Prostate gland (tissue), 2 donors: ENCODE data around the gene NFATC3. TPM values are rescaled to one million over a fixed set of nuclear protein-coding genes. Genes with fewer than 3 reads are reported as not detected.

Source experiments
- DNase-seq: peaks from one replicate; pipeline ENCODE4 v3.0.0-alpha.2; 2019; ENCODE audit warnings: low spot score
- H3K27ac ChIP-seq, 2 donors: fragments of 200-600 bp; sonication (generic); 2 replicates each; pipeline ENCODE4 v1.5.1; 2017 to 2019
- H3K27me3 ChIP-seq: fragments of 200-600 bp; sonication (generic); replicated peaks from 2 replicates; pipeline ENCODE4 v1.5.1; 2019; ENCODE audit not compliant: insufficient read depth
- H3K36me3 ChIP-seq, 2 donors: fragments of 200-600 bp; sonication (generic); 1 replicate in 1 of 2; 2 replicates in 1 of 2; pipeline versions ENCODE4 v1.5.1 to v1.8.1; 2017 to 2019
- H3K4me1 ChIP-seq: fragments of 200-600 bp; sonication (generic); replicated peaks from 2 replicates; pipeline ENCODE4 v1.5.1; 2019
- H3K4me3 ChIP-seq, 2 donors: fragments of 200-600 bp; sonication (generic); 2 replicates each; pipeline ENCODE4 v1.5.1; 2017 to 2019
- H3K9me3 ChIP-seq: fragments of 200-600 bp; sonication (generic); 2 replicates; pipeline ENCODE4 v1.5.1; 2017
- POLR2A ChIP-seq: fragments of 450-650 bp; IDR thresholded peaks from one replicate; pipeline ENCODE4 v1.6.1; 2016; ENCODE audit warnings: antibody characterized with exemption, mild to moderate bottlenecking
- POLR2AphosphoS5 ChIP-seq: sonication (generic); formaldehyde crosslinking; IDR thresholded peaks from one replicate; pipeline ENCODE4 v1.6.1; 2017; ENCODE audit warnings: antibody characterized with exemption
- WGBS: methylation state at CpG from one replicate; pipeline ENCODE4 v1.1.5; 2018; 5-methylcytosine and 5-hydroxymethylcytosine counted together
- intact Hi-C: fragments of 100-400 bp; cut with DNase I; formaldehyde crosslinking; loops from one replicate; pipeline ENCODE4 v1.14.2; 2022
- total RNA-seq, 2 donors: library from RNA; depleted of rRNA; stranded (reverse); fragments of >200 nt; gene quantifications; one replicate each; pipeline ENCODE4 v1.1.0, GENCODE V29; 2016
- TF ChIP-seq, protein P1 (sequence below), 4 experiments: fragments of 200-600 bp in 2 of 4; fragments of 450-650 bp in 2 of 4; sonication (generic) in 2 of 4; IDR thresholded peaks; 1 replicate in 3 of 4; 2 replicates in 1 of 4; pipeline ENCODE4 v1.5.1; 2016 to 2019; ENCODE audit warnings: antibody characterized with exemption in 4 of 4, mild to moderate bottlenecking in 2 of 4, moderate library complexity in 2 of 4

The NFATC3 gene
- total RNA-seq, 2 donors from 2014 or later: 36.6 to 84.1 TPM

DNA sequence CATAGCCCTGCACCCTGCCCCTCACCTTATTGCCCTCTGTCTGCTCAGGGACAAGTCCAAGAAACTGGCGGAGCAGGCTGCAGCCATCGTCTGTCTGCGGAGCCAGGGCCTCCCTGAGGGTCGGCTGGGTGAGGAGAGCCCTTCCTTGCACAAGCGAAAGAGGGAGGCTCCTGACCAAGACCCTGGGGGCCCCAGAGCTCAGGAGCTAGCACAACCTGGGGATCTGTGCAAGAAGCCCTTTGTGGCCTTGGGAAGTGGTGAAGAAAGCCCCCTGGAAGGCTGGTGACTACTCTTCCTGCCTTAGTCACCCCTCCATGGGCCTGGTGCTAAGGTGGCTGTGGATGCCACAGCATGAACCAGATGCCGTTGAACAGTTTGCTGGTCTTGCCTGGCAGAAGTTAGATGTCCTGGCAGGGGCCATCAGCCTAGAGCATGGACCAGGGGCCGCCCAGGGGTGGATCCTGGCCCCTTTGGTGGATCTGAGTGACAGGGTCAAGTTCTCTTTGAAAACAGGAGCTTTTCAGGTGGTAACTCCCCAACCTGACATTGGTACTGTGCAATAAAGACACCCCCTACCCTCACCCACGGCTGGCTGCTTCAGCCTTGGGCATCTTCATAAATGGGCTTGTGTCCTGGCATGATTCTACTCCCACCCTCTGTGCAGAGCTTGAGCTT is 6.3 kb upstream of the NFATC3 start:
- DNase-seq: no peak
- no peaks in the 10 kb centered on the region for H3K4me1 ChIP-seq
- TF ChIP-seq, protein P1, sequence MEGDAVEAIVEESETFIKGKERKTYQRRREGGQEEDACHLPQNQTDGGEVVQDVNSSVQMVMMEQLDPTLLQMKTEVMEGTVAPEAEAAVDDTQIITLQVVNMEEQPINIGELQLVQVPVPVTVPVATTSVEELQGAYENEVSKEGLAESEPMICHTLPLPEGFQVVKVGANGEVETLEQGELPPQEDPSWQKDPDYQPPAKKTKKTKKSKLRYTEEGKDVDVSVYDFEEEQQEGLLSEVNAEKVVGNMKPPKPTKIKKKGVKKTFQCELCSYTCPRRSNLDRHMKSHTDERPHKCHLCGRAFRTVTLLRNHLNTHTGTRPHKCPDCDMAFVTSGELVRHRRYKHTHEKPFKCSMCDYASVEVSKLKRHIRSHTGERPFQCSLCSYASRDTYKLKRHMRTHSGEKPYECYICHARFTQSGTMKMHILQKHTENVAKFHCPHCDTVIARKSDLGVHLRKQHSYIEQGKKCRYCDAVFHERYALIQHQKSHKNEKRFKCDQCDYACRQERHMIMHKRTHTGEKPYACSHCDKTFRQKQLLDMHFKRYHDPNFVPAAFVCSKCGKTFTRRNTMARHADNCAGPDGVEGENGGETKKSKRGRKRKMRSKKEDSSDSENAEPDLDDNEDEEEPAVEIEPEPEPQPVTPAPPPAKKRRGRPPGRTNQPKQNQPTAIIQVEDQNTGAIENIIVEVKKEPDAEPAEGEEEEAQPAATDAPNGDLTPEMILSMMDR (IDR thresholded peaks at IDR 0.05): no peak
- TF ChIP-seq POLR2AphosphoS5: no peak
- no peak for TF ChIP-seq POLR2A
- WGBS: 91% methylated on average over 8 of the region's 8 CpGs
- H3K36me3 ChIP-seq: no peaks in the 10 kb centered on the region
- intact Hi-C loops: no loop called here
- no peaks in the 10 kb centered on the region for H3K27me3 ChIP-seq
- no peak overlapping the region for H3K4me3 ChIP-seq
- no peaks in the 10 kb centered on the region for H3K9me3 ChIP-seq
- H3K27ac ChIP-seq: no peak overlapping the region

- peaks cover 5% of the 10 kb centered on the region for H3K4me1 ChIP-seq
- peak overlapping the region in 1 of 2 donors; percentile 40 for H3K27ac ChIP-seq
- no peaks in the 10 kb centered on the region for H3K9me3 ChIP-seq
- no peaks in the 10 kb centered on the region for H3K36me3 ChIP-seq
- intact Hi-C loops: no loop called here
- DNase-seq: no peak
- no peak overlapping the region for H3K4me3 ChIP-seq
- TF ChIP-seq POLR2AphosphoS5 (no peak), POLR2A (no peak)
- H3K27me3 ChIP-seq: no peaks in the 10 kb centered on the region
Measured at GRCh38 chr16:68079376-68079625, 5.9 kb upstream of the NFATC3 start.

DNA sequence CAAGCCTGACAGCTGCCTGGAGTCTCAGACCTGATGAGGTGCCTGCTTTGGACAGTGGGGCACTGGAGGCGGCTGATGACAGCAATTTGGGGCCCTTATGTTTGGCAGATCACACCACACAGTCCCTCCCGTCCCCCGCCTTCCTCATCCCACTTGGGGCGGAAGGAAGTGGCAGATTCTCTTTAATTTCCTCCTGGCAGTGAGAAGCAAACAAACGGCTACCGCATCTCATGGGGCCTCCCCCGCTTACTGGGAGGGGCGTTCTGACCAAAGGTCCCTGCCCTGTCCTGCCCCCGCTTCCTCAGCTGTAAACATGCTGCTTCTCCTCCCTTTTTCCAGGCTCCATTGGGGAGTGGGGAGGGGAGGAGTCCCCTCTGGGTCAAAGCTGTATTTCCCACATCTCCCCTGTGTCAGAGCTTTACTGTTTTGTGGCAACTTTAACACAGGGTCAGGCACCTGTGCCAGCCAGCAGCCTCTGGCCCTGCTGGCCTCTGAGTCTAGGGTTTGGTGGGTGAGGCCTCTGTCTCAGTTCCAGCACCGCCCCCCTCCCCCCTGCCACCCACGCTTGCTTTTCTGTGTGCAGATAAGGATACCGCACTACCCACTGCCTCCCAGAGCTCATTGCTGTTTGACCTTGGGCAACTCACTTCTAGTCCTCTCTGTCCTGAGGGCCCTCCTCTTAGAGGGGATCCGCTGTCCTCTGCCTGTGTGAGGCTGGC is 5.4 kb upstream of the NFATC3 start:
- no peak for TF ChIP-seq POLR2A
- TF ChIP-seq, protein P1 (IDR thresholded peaks at IDR 0.05): no peak
- TF ChIP-seq POLR2AphosphoS5: peak; percentile 4
- 55% methylated on average over 13 of the region's 13 CpGs for WGBS
- H3K27me3 ChIP-seq: no peaks in the 10 kb centered on the region
- no peaks in the 10 kb centered on the region for H3K9me3 ChIP-seq
- intact Hi-C loops: no loop called here
- no peaks in the 10 kb centered on the region for H3K36me3 ChIP-seq
- H3K4me3 ChIP-seq: no peak overlapping the region
- peak overlapping the region; percentile 40 to 49 for H3K27ac ChIP-seq
- no peak for DNase-seq
- H3K4me1 ChIP-seq: peaks cover 6% of the 10 kb centered on the region

- Histone ChIP-seq H3K4me3 (no peak overlapping the region), H3K4me1 (peaks cover 6% of the 10 kb centered on the region), H3K27ac (no peak overlapping the region), H3K36me3 (no peaks in the 10 kb centered on the region), H3K27me3 (no peaks in the 10 kb centered on the region), H3K9me3 (no peaks in the 10 kb centered on the region)
- no peak for DNase-seq
- intact Hi-C loops: no loop called here
- TF ChIP-seq POLR2A: no peak
- TF ChIP-seq, protein P1 (IDR thresholded peaks at IDR 0.05): no peak
- TF ChIP-seq POLR2AphosphoS5: no peak
Measured at GRCh38 chr16:68081861-68082628, 3.1 kb upstream of the NFATC3 start.

DNA sequence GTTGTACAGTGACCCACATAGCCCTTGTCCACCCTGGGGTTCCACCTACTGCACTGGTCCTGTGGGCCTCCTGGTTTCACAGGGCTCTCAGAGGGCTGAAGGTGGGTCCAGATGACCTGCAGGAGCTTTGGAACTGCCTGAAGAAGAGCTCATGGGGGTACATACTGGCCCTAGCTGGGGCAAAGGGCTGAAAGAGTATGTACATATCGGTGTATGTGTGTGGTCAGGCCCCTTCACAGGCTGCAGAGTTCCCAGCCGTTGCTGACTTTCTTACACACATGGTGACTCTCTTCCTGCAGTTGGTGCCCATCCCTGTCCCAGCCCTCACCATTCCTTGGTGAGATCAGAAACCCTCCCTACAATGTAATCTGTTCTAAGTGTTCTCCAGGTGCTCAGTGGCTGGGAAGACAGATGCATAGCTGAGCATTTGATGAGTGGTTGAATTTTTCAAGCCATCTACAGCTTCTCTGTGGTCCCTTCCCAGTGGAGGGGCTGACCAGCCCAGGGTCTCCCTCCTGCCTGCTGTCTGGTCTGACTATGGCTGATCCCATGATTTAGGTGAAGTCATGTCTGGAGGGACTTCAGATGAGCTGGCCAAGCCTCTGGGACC is 2.4 kb upstream of the NFATC3 start:
- WGBS: 88% methylated on average over 2 of the region's 2 CpGs
- H3K36me3 ChIP-seq: no peaks in the 10 kb centered on the region
- no peaks in the 10 kb centered on the region for H3K27me3 ChIP-seq
- intact Hi-C loops: no loop called here
- peaks cover 6% of the 10 kb centered on the region for H3K4me1 ChIP-seq
- no peak for DNase-seq
- H3K27ac ChIP-seq: no peak overlapping the region
- no peak overlapping the region for H3K4me3 ChIP-seq
- TF ChIP-seq POLR2AphosphoS5: no peak
- TF ChIP-seq, protein P1 (IDR thresholded peaks at IDR 0.05): no peak
- TF ChIP-seq POLR2A: no peak
- no peaks in the 10 kb centered on the region for H3K9me3 ChIP-seq
